GM21529 (cell line): ENCODE results near the gene LSM7.
"Not testable (repeated sequence)": the region's sequence is repeated elsewhere in the genome, so short reads cannot be mapped to it uniquely, and the experiment has no call there.

Source experiments
- ATAC-seq: cut with Tn5 transposase; IDR thresholded peaks from one replicate; pipeline ENCODE4 v1.9.1; 2021; ENCODE audit not compliant: unreplicated experiment

The LSM7 gene

DNA sequence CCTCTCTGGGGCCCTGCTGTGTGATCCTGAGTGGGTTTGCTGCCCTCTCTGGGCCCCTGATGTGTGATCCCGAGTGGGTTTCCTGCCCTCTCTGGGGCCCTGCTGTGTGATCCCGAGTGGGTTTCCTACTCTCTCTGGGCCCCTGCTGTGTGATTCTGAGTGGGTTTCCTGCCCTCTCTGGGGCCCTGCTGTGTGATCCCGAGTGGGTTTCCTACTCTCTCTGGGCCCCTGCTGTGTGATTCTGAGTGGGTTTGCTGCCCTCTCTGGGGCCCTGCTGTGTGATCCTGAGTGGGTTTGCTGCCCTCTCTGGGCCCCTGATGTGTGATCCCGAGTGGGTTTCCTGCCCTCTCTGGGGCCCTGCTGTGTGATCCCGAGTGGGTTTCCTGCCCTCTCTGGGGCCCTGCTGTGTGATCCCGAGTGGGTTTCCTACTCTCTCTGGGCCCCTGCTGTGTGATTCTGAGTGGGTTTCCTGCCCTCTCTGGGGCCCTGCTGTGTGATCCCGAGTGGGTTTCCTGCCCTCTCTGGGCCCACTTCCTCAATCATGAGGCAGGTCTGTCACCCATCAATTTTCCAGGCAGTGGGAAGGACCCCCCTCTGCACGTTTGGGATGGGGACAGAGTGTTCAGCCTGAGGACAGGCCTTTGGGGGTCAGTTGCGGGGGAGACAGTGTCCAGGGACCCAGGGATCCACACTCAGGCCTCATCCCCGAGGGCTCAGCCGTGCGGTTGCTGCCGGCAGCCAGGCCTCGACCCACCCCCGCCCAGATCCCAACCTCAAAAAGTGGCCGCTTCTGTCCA is 46.9 kb downstream of the LSM7 start:
- not testable (repeated sequence) for ATAC-seq

DNA sequence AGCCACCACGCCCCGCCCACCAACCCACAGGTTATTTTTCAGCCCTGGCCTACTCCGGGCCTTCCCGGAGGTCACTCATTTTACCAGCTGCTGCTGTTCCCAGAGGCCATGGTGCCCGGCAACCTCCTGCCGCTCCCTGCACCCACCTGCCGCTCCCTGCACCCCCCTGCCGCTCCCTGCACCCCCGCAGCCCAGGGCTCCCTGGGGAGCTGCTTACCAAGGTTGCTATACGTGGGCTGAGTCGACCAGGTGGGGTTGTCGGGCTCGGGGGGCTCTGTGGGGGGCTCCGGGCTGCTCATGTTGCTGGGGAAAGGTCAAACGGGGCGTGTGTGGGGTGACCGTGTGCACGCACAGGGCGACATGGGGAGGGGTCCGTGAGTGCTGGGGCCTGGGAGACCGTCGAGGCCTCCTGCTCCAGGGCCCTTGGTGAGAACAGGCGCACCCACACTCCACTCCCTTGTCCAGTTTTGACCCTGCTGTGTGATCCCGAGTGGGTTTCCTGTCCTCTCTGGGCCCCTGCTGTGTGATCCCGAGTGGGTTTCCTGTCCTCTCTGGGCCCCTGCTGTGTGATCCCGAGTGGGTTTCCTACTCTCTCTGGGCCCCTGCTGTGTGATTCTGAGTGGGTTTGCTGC is 47.6 kb downstream of the LSM7 start:
- ATAC-seq, result no peak

DNA sequence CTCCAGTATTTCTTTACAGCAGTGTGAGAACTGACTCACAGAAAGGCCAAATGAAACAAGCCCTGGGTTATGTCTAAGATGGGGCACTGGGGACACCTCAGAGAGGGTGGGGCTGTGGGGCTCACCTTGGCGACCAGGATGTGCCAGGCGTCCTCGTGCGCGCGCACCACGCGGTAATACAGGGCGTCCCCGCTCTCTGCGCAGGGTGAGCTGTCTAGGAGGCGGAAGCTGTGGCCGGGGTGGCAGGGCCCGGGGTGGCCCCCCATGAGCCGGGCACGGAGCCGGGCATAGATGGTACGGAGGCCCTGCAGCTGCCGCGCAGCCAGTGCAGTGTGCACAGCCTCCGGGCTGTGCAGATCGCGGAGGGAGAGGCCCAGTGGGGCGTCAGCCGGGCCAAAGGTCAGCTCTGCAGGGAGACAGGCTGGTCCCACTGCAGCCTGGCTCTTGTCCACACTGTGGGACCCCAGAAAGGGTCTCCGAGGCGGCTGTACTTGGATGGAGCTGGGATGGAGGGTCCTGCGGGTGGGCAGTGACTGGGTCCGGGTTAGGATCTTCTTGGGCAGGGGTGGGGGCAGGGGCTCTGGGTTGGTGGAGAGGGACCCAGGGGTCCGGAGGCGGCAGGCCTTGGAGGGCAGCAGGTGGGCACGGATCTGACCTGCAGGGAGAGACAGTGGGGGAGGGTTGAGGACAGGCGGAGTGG is 49.8 kb downstream of the LSM7 start:
- no peak for ATAC-seq

DNA sequence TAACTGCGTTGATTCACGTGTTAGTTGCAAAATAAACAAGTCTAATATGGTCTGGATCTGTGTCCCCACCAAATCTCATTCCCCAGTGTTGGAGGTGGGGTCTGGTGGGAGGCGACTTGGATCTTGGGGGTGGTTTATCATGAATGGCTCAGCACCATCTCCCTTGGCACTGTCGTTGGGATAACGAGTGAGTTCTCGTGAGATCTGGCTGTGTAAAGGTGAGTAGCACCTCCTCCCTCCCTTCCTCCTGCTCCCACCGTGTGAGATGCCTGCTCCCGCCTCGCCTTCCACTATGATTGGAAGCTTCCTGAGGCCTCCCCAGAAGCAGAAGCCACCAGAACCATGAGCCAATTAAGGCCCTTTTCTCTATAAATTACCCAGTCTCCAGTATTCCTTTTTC is 51.2 kb downstream of the LSM7 start:
- ATAC-seq, result no peak

DNA sequence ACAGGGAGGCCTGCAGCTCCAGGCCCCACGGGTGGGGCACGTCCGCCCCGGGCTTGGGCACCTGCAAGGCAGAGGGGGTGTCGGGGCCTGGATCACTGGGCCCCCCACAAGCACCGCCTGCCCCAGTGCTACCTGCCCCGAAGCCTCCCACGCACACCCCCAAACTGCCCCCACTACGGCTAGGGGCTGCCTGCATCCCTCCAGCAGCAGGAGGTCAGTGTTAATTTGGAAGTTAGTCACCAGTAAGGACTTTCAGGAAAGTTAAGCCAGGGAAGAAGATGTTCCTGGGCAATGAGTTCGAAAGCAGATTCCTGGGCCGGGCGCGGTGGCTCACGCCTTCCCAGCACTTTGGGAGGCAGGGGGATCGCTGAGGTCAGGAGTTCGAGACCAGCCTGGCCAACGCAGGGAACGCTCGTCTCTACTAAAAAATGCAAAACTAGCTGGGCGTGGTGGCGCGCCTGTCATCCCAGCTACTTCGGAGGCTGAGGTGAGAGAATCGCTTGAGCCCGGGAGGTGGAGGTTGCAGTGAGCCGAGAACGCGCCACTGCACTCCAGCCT is 51.9 kb downstream of the LSM7 start:
- ATAC-seq, result no peak

DNA sequence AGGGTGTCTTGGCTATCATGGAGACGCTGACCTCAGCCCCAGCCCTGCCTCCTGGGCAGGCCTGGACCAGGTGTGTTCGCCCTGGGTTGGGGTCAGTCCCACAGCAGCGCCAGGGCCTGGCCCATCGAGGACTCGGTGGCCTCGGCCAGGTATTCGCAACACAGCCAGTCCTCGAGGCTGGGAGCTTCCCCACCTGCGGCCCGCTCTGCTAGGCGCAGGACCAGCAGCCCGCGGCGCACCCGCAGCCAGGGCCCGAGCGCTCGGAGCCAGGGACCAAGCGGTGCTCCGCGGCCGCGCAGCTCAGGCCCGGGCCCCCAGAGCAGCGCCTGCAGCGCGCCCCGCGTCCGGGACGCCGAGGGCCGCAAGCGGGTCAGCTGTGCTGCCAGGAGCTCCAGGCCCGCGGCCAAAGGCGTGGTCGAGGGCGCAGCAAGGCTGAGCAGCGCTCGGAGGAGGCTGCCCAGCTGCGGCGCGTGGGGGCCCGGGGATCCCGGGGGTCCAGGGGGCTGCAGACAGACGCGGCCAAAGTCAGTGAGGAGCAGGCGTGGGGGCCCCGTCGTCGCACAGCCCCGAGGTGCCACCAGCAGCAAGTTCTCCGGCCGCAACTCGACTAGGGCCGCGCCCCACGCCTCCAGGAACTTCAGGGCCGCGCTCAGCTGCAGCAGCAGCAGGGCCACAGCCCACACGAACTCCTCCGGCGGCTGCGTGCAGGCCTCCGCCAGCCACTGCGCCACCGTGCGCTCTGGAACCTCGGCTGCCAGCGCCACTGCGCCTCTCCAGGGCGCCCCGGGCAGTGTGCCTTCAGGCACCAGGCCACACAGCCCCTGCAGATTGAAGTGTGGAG is 52.6 kb downstream of the LSM7 start:
- no peak for ATAC-seq

DNA sequence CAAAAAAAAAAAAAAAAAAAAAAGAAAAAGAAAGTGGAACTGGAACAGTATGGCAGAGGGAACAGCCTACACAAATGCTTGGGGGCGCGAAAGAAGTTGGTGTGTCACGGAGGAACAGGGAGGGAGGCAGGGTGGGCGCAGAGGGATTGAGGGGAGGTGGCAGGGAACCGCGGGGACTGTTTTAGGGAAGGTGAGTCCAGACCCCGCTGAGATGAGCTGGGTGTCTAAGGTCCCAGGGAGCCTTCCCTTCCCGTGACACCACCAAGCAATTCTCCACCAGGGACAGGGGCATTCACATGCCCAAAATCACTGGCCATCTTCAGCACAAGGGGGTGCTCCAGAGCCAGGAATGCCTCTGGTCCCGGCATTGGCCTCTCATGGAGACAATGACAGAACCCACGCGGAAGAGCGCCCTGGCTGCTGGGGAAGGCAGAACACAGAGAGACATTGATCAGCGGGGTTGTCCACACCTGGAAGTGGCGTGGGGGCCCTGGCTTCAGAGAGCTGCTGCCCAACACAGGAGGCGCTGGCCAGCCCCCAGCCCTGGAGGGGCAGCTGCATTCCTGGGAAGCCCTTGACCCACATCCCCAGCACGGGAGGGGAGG is 53.4 kb downstream of the LSM7 start:
- ATAC-seq, result no peak

DNA sequence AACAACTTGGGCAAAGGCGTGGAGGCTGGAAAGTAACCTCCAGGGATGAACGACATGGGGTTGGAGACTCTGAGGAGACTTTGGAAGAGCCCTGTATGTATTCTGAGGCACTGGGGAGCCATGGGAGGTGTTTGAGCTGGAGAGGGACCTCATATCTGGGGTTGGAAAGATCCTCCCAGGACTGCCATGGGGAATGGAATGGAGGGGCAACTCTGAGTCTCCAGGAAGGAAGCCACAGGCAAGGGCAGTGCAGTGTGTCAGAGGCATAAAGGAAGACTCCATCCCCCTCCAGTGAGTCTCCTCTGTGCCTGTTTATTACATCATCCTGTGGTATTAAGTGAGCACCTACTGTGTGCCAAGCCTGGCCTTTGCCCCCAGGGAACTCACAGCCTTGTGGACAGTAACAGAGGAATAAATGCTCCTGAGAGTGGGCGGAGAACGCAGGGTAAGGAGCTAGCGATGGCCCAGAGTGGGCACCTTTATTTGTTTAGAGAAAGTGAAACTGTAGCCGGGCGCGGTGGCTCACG is 54.1 kb downstream of the LSM7 start:
- ATAC-seq, result no peak

DNA sequence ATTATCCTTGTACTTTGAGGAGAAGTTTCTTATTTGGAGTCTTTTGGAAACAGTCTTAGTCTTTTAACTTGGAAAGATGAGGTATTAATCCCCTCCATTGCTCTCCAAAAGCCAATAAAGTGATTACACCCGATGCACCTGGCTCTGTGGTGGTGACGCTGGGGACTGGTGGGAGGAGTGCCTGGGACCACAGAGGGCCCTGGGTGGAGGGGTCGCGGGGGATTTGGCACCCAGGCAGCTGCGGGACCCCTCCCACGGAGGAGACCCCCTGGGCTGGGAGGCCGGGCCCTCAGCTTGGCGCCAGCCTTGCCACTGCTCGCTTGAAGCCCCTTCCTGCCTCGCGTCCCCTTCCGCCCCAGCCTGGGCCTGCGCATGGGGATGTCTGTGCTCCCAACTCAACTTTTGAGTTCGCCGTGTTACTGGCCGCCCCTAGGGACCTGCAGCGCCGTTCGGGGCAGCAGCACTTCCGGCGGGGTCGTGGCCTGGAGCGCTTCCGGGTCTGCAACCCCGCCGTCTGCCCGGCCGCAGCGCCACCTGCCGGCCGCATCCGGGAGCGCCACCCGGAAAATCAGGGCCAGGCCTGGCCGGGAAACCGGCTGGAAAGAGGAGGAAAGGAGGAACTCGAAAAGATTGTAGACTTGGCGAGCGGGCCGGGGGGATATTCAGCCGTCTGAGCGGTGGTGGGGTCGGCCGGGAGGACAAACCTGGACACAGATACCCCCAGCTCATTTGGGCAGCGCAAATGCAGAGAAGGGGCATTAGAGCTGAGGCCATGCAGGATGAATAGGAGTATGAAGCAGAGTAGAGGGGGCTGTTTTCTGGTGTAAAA is 54.8 kb downstream of the LSM7 start:
- ATAC-seq, result no peak
